Epithelial cell of esophagus (primary cell): ENCODE results near the gene TSPAN13.

Experiments
- DNase-seq: peaks from one replicate; pipeline ENCODE4 v3.0.0; 2010; ENCODE audit warnings: low read depth
- H3K4me3 ChIP-seq: 2 replicates; pipeline ENCODE4 v1.5.1; 2011; ENCODE audit warnings: mild to moderate bottlenecking, low read length, control low read depth
- TF ChIP-seq, protein P1 (sequence below): IDR thresholded peaks from 2 replicates; pipeline ENCODE4 v1.5.1; 2011; ENCODE audit warnings: low read depth, mild to moderate bottlenecking, low read length, control low read depth, inconsistent platforms; ENCODE audit not compliant: insufficient read depth; ENCODE audit errors: missing control alignments

The TSPAN13 gene

DNA sequence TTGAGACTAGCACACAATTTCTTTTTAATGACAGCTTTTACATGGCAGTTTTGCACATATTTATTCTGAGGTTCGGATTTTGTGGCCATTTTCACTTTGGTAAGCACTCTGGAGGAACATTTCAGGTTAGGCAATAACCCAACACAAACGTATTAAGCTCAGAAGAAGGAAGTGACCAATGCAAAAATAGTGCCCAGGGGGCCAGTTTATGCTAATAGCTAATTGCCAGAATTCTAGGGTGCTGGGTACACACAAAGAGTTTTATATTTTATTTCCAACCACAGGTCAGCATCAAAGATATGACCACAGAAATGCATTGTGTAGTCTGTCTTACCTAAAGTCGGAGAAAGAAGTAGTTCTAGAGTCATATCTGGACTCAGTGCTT is 59.7 kb downstream of the TSPAN13 start:
- TF ChIP-seq, protein P1, sequence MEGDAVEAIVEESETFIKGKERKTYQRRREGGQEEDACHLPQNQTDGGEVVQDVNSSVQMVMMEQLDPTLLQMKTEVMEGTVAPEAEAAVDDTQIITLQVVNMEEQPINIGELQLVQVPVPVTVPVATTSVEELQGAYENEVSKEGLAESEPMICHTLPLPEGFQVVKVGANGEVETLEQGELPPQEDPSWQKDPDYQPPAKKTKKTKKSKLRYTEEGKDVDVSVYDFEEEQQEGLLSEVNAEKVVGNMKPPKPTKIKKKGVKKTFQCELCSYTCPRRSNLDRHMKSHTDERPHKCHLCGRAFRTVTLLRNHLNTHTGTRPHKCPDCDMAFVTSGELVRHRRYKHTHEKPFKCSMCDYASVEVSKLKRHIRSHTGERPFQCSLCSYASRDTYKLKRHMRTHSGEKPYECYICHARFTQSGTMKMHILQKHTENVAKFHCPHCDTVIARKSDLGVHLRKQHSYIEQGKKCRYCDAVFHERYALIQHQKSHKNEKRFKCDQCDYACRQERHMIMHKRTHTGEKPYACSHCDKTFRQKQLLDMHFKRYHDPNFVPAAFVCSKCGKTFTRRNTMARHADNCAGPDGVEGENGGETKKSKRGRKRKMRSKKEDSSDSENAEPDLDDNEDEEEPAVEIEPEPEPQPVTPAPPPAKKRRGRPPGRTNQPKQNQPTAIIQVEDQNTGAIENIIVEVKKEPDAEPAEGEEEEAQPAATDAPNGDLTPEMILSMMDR, result no peak
- no peak overlapping the region for H3K4me3 ChIP-seq
- no peak for DNase-seq

DNA sequence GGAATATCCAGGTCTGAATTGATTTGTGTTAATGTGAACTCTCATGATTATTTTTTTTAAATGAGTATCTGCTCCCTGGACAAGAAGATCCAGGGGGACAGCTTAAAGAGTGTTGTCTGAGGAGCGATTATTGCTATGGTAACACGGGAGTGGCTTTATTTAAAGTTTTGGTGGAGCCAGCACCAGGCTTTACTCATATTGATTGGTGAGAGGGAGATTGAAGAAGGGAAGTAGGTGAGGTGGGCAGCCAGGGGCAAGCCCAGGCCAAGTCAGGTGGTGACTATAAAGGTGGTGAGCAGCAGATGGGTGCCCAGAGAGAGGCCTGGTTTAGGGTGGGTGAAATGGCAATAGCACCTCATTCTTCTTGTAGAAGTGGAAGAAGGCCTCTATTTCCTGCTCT is 61.4 kb downstream of the TSPAN13 start:
- DNase-seq, result no peak
- TF ChIP-seq, protein P1, result no peak
- no peak overlapping the region for H3K4me3 ChIP-seq

GRCh38 chr7:16816824-16817223 is 63.3 kb downstream of the TSPAN13 start:
- no peak overlapping the region for H3K4me3 ChIP-seq
- TF ChIP-seq, protein P1, result no peak
- no peak for DNase-seq

DNA sequence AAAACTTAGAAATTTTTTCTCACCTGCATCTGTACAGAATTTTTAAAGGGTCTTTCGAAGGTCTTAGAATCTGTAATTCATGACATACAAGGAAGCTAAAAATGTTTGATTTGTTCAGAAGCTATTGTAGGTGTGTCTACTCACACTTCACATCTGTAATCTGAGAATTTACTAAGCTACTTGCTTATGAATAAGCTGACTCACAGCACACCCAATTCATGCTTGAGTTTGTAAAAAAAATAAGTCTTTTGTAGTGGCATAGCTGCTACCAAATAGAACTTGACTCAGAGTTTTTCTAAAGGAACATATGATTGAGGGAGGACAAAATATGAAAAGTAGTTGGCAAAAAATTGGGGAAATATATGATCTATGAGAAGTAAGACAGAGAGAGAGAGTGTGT is 64.0 kb downstream of the TSPAN13 start:
- H3K4me3 ChIP-seq, result no peak overlapping the region
- DNase-seq, result peak; percentile 87
- TF ChIP-seq, protein P1, result no peak

DNA sequence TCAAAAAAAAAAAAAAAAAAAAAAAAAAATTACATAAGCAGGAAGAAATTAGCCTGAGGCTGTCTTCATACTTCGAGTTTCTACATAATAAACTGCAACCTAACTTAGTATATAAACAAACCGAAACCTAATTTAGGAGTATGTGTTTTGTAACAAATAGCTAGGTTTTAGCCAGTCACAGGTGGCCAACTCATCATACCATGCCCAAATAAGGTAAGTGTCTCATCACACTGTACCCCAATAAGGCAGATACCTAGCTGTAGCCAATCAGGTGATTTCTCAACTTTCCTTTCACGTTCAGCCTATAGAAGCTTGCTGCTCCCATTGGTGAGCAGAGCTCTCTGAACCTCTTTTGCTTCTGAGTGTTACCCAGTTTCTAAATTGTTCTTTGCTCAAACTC is 65.2 kb downstream of the TSPAN13 start:
- TF ChIP-seq, protein P1, result no peak
- DNase-seq, result peak; percentile 19
- H3K4me3 ChIP-seq, result no peak overlapping the region

- TF ChIP-seq, protein P1, result no peak
- no peak overlapping the region for H3K4me3 ChIP-seq
- no peak for DNase-seq
Measured at GRCh38 chr7:16822029-16822428, 68.5 kb downstream of the TSPAN13 start.

GRCh38 chr7:16826060-16826459 is 72.5 kb downstream of the TSPAN13 start:
- DNase-seq, result peak; percentile 46
- TF ChIP-seq, protein P1, result no peak
- H3K4me3 ChIP-seq, result no peak overlapping the region
